Neural cell (in vitro differentiated cells): ENCODE results near the gene SEMA3F. TPM values are rescaled to one million over a fixed set of nuclear protein-coding genes. Genes with fewer than 3 reads are reported as not detected.
"Not testable (repeated sequence)": the region's sequence is repeated elsewhere in the genome, so short reads cannot be mapped to it uniquely, and the experiment has no call there.

Experiments
- H2AFZ ChIP-seq: fragments of 200-600, 300-800 bp; sonication (generic), shearing (Covaris generic); 2 replicates; pipeline ENCODE4 v1.6.0; 2014; ENCODE audit warnings: low read depth, mild to moderate bottlenecking, antibody characterized with exemption, low read length, moderate library complexity
- H3F3A ChIP-seq: fragments of 200-600 bp; shearing (Covaris generic); 2 replicates; pipeline ENCODE4 v1.6.1; 2016; ENCODE audit warnings: mild to moderate bottlenecking, moderate library complexity, mixed read lengths, antibody characterized with exemption, low read length; ENCODE audit not compliant: insufficient read depth, poor library complexity, severe bottlenecking
- H3K27ac ChIP-seq: fragments of 200-600, 300-800 bp; sonication (generic), shearing (Covaris generic); 2 replicates; pipeline ENCODE4 v1.5.1; 2014; ENCODE audit warnings: mild to moderate bottlenecking, low read length, moderate library complexity
- H3K27me3 ChIP-seq: fragments of 300-800, 200-600 bp; sonication (generic), shearing (Covaris generic); 2 replicates; pipeline ENCODE4 v1.6.0; 2014; ENCODE audit warnings: mild to moderate bottlenecking, low read depth, low read length, moderate library complexity; ENCODE audit not compliant: insufficient read depth
- H3K36me3 ChIP-seq: fragments of 300-800, 200-600 bp; sonication (generic), shearing (Covaris generic); 2 replicates; pipeline ENCODE4 v1.5.1; 2014; ENCODE audit warnings: mild to moderate bottlenecking, antibody characterized with exemption, low read length, moderate library complexity; ENCODE audit not compliant: insufficient read depth
- H3K4me2 ChIP-seq: fragments of 300-800, 200-600 bp; sonication (generic), shearing (Covaris generic); 2 replicates; pipeline ENCODE4 v1.6.0; 2014; ENCODE audit warnings: mild to moderate bottlenecking, low read length
- H3K4me3 ChIP-seq: fragments of 300-800, 200-600 bp; sonication (generic), shearing (Covaris generic); 2 replicates; pipeline ENCODE4 v1.5.1; 2014; ENCODE audit warnings: mild to moderate bottlenecking, low read length, moderate library complexity
- H3K79me2 ChIP-seq: fragments of 200-600 bp; shearing (Covaris generic); replicated peaks from 2 replicates; pipeline ENCODE4 v1.6.0; 2014; ENCODE audit warnings: mild to moderate bottlenecking, low read length, moderate library complexity; ENCODE audit not compliant: insufficient read depth
- H3K9ac ChIP-seq: fragments of 300-800, 200-600 bp; sonication (generic), shearing (Covaris generic); 2 replicates; pipeline ENCODE4 v1.6.1; 2016; ENCODE audit warnings: mild to moderate bottlenecking, low read length, mixed read lengths
- H3K9me2 ChIP-seq: fragments of 200-600 bp; shearing (Covaris generic); 2 replicates; pipeline ENCODE4 v1.6.1; 2016; ENCODE audit warnings: mild to moderate bottlenecking, low read length, mixed read lengths; ENCODE audit not compliant: insufficient read depth
- H3K9me3 ChIP-seq: fragments of 200-600, 300-800 bp; sonication (generic), shearing (Covaris generic); 2 replicates; pipeline ENCODE4 v1.6.1; 2016; ENCODE audit warnings: mild to moderate bottlenecking, mixed run types, low read length, moderate library complexity, mixed read lengths
- H4K20me1 ChIP-seq: fragments of 200-600 bp; shearing (Covaris generic); 2 replicates; pipeline ENCODE4 v1.6.1; 2016; ENCODE audit warnings: mild to moderate bottlenecking, mixed run types; ENCODE audit not compliant: insufficient read depth
- EP300 ChIP-seq: fragments of 450-650 bp; conservative IDR thresholded peaks from 2 replicates; pipeline ENCODE4 v1.6.1; 2014; ENCODE audit warnings: antibody characterized with exemption, mild to moderate bottlenecking, moderate library complexity; ENCODE audit not compliant: poor library complexity, severe bottlenecking
- EZH2 ChIP-seq: fragments of 200-600, 300-800 bp; shearing (Covaris generic), sonication (generic); IDR thresholded peaks from 2 replicates; pipeline ENCODE4 v1.6.1; 2014; ENCODE audit warnings: antibody characterized with exemption, low read length, borderline replicate concordance, mild to moderate bottlenecking; ENCODE audit not compliant: insufficient read depth, poor library complexity, severe bottlenecking
- MXI1 ChIP-seq: fragments of 450-650 bp; conservative IDR thresholded peaks from 2 replicates; pipeline ENCODE4 v1.6.1; 2014; ENCODE audit warnings: antibody characterized with exemption, mild to moderate bottlenecking; ENCODE audit not compliant: poor library complexity, severe bottlenecking
- POLR2AphosphoS5 ChIP-seq: IDR thresholded peaks from 2 replicates; pipeline ENCODE4 v1.6.1; 2012
- RAD21 ChIP-seq: fragments of 450-650 bp; conservative IDR thresholded peaks from 2 replicates; pipeline ENCODE4 v1.6.1; 2014; ENCODE audit warnings: antibody characterized with exemption, mild to moderate bottlenecking, moderate library complexity
- SMC3 ChIP-seq: fragments of 450-650 bp; conservative IDR thresholded peaks from 2 replicates; pipeline ENCODE4 v1.6.1; 2014; ENCODE audit warnings: antibody characterized with exemption, mild to moderate bottlenecking, moderate library complexity; ENCODE audit not compliant: poor library complexity
- TAF1 ChIP-seq: IDR thresholded peaks from 2 replicates; pipeline ENCODE4 v1.6.1; 2012; ENCODE audit warnings: low read depth
- polyA plus RNA-seq: library from polyadenylated mRNA; depleted of rRNA; stranded (reverse); fragments of >200 nt; gene quantifications from 2 replicates; pipeline ENCODE4 v1.2.3, GENCODE V29; 2014
- TF ChIP-seq, protein P1 (sequence below): IDR thresholded peaks from 2 replicates; pipeline ENCODE4 v1.6.1; 2012; ENCODE audit warnings: borderline replicate concordance
- TF ChIP-seq, protein P2 (sequence below): fragments of 450-650 bp; IDR thresholded peaks from 2 replicates; pipeline ENCODE4 v1.5.1; 2014; ENCODE audit warnings: antibody characterized with exemption, mild to moderate bottlenecking, moderate library complexity; ENCODE audit not compliant: poor library complexity, severe bottlenecking

SEMA3F gene
- polyA plus RNA-seq, 1 donor from 2014 or later = 17.0 TPM

DNA sequence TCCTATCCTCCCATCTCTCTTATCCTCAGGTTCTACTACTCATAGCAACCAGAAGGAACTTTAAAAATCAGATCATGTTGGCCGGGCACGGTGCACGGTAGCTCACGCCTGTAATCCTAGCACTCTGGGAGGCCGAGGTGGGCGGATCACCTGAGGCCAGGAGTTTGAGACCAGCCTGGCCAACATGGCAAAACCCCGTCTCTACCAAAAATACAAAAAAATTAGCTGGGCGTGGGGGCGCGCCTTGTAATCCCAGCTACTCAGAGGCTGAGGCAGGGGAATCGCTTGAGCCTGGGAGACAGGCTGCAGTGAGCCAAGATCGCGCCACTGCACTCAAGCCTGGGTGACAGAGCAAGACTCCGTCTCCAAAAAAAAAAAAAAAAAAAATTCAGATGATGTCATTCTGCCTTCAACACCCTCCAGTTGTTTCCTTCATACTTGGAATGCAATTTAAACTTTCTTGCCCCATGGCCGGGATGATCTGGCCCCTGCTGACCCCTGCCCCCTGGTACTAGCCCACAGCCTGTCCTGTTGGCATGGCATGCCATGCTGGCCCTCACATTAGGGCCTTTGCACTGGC lies 73.2 kb downstream of the SEMA3F start:
- not testable (repeated sequence) for H3K27me3 ChIP-seq, H4K20me1 ChIP-seq, H3F3A ChIP-seq, H3K9me2 ChIP-seq, H2AFZ ChIP-seq, H3K36me3 ChIP-seq, H3K79me2 ChIP-seq, H3K9me3 ChIP-seq
- peak overlapping the region; percentile 87 for H3K27ac ChIP-seq
- H3K4me3 ChIP-seq = peak overlapping the region; percentile 73
- H3K4me2 ChIP-seq = peak overlapping the region; percentile 37
- peak overlapping the region; percentile 89 for H3K9ac ChIP-seq

DNA sequence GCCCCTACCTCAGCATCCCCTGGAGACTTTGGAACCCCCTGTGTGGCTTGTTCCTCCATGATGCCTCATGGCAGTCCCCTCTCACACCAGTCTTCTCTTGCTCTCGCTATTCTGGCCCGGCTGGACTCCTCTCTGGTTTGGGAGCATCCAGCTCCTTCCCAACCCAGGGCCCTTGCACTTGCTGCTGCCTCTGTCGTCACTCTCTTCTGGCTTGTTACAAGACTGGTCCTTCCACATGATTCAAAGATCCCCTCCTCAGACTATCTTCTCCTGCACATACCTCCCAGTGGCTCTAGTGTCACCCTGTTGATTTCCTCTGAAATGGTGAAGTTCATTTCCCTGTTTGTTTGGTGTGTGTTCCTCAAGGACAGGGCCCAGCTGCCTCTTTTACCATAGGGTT lies 74.4 kb downstream of the SEMA3F start:
- Histone ChIP-seq H3K9me3 (no peaks in the 10 kb centered on the region), H3K27me3 (no peaks in the 10 kb centered on the region), H4K20me1 (no peaks in the 10 kb centered on the region), H3K4me3 (no peak overlapping the region), H2AFZ (no peak overlapping the region), H3K36me3 (no peaks in the 10 kb centered on the region), H3K9ac (no peak overlapping the region), H3K9me2 (no peaks in the 10 kb centered on the region), H3K79me2 (no peaks in the 10 kb centered on the region), H3K27ac (no peak overlapping the region), H3F3A (no peaks in the 10 kb centered on the region), H3K4me2 (no peak overlapping the region)
- TF ChIP-seq, protein P1, sequence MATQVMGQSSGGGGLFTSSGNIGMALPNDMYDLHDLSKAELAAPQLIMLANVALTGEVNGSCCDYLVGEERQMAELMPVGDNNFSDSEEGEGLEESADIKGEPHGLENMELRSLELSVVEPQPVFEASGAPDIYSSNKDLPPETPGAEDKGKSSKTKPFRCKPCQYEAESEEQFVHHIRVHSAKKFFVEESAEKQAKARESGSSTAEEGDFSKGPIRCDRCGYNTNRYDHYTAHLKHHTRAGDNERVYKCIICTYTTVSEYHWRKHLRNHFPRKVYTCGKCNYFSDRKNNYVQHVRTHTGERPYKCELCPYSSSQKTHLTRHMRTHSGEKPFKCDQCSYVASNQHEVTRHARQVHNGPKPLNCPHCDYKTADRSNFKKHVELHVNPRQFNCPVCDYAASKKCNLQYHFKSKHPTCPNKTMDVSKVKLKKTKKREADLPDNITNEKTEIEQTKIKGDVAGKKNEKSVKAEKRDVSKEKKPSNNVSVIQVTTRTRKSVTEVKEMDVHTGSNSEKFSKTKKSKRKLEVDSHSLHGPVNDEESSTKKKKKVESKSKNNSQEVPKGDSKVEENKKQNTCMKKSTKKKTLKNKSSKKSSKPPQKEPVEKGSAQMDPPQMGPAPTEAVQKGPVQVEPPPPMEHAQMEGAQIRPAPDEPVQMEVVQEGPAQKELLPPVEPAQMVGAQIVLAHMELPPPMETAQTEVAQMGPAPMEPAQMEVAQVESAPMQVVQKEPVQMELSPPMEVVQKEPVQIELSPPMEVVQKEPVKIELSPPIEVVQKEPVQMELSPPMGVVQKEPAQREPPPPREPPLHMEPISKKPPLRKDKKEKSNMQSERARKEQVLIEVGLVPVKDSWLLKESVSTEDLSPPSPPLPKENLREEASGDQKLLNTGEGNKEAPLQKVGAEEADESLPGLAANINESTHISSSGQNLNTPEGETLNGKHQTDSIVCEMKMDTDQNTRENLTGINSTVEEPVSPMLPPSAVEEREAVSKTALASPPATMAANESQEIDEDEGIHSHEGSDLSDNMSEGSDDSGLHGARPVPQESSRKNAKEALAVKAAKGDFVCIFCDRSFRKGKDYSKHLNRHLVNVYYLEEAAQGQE = no peak
- TF ChIP-seq EZH2 = no peak
- TF ChIP-seq EP300 = no peak
- no peak for TF ChIP-seq RAD21

DNA sequence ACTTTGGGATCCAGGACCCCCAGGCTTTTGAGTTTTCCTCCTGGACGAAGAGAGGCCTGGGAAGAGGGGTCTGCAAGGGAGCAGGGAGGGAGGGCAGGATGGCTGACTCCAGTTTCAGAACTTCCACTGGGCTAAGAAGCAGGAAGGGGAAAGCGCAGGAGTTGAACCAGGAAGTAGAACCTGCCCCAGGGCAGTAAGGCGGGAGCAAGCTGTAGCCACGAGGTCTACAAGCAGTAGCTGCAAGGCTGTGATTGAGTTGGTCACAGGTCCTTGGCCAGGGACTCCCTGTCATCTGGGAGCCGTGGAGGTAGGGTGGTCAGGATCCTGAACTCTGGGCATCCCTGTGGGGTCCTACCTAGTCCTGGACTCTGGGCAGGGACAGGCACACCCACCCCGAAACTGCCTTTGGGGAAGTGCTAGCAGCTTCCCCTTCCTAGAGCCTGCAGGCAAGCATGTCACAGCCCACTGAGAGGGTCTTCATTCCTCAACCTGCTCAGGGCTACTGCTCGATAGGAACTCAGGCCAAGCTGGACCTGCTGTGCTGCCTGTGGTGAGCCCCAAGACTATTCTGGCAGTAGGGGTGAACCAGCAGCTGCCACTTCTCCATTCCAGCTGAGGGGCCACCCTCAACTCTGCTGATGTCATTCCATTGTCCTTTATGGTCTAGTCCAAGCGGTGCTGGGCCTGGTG lies 75.1 kb downstream of the SEMA3F start:
- Histone ChIP-seq H3F3A (no peaks in the 10 kb centered on the region), H3K9me3 (no peaks in the 10 kb centered on the region), H2AFZ (no peak overlapping the region), H3K27ac (no peak overlapping the region), H3K36me3 (no peaks in the 10 kb centered on the region), H3K9ac (no peak overlapping the region), H3K9me2 (no peaks in the 10 kb centered on the region), H3K4me3 (no peak overlapping the region), H3K27me3 (no peaks in the 10 kb centered on the region), H4K20me1 (no peaks in the 10 kb centered on the region), H3K79me2 (no peaks in the 10 kb centered on the region), H3K4me2 (no peak overlapping the region)
- TF ChIP-seq POLR2AphosphoS5 (no peak), EP300 (no peak), TAF1 (no peak), EZH2 (no peak), MXI1 (no peak), RAD21 (no peak), SMC3 (no peak)
- TF ChIP-seq, protein P1 = no peak
- TF ChIP-seq, protein P2, sequence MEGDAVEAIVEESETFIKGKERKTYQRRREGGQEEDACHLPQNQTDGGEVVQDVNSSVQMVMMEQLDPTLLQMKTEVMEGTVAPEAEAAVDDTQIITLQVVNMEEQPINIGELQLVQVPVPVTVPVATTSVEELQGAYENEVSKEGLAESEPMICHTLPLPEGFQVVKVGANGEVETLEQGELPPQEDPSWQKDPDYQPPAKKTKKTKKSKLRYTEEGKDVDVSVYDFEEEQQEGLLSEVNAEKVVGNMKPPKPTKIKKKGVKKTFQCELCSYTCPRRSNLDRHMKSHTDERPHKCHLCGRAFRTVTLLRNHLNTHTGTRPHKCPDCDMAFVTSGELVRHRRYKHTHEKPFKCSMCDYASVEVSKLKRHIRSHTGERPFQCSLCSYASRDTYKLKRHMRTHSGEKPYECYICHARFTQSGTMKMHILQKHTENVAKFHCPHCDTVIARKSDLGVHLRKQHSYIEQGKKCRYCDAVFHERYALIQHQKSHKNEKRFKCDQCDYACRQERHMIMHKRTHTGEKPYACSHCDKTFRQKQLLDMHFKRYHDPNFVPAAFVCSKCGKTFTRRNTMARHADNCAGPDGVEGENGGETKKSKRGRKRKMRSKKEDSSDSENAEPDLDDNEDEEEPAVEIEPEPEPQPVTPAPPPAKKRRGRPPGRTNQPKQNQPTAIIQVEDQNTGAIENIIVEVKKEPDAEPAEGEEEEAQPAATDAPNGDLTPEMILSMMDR = no peak
